Body of pancreas (tissue), 4 donors: ENCODE measurements around the gene TNNC1. TPM values are rescaled to one million over a fixed set of nuclear protein-coding genes. Genes with fewer than 3 reads are reported as not detected.
A peak's percentile ranks its signal among the peaks of the same experiment; 100 is the strongest.

Source experiments
- ATAC-seq: fragments of 150-250 bp; one replicate; pipeline ENCODE4 v1.9.1; 2016
- DNase-seq, 4 donors: peaks; one replicate each; pipeline ENCODE4 v3.0.0-alpha.2; 2019
- H3K27ac ChIP-seq, 4 donors: fragments of 200-600 bp; sonication (generic); 1 replicate in 3 of 4; 2 replicates in 1 of 4; pipeline versions ENCODE4 v1.5.1 to v1.6.1; 2016 to 2019; ENCODE audit warnings: mild to moderate bottlenecking in 1 of 4, mixed read lengths in 1 of 4, moderate library complexity in 1 of 4
- H3K27me3 ChIP-seq, 2 donors: fragments of 200-600 bp; sonication (generic); one replicate each; pipeline ENCODE4 v1.6.0; 2016; ENCODE audit warnings: mild to moderate bottlenecking in 1 of 2
- H3K36me3 ChIP-seq, 2 donors: fragments of 200-600 bp; sonication (generic); replicated peaks in 1 of 2; 2 replicates each; pipeline ENCODE4 v1.5.1; 2016; ENCODE audit warnings: low read depth in 2 of 2; ENCODE audit not compliant: insufficient read depth in 1 of 2
- H3K4me1 ChIP-seq: fragments of 200-600 bp; sonication (generic); one replicate; pipeline ENCODE4 v1.6.0; 2016
- H3K4me3 ChIP-seq, 2 donors: fragments of 200-600 bp; sonication (generic); 1 replicate in 1 of 2; 2 replicates in 1 of 2; pipeline ENCODE4 v1.5.1; 2016 to 2019
- H3K9me3 ChIP-seq, 3 donors: fragments of 200-600 bp; sonication (generic); 1 replicate in 2 of 3; 2 replicates in 1 of 3; pipeline ENCODE4 v1.5.1; 2016
- POLR2A ChIP-seq, 3 donors: fragments of 450-650 bp; IDR thresholded peaks; one replicate each; pipeline ENCODE4 v1.6.1; 2016; ENCODE audit warnings: antibody characterized with exemption in 3 of 3, mild to moderate bottlenecking in 2 of 3
- WGBS, 2 donors: methylation state at CpG; one replicate each; pipeline ENCODE4 v1.1.5; 2017; 5-methylcytosine and 5-hydroxymethylcytosine counted together
- intact Hi-C: fragments of 100-400 bp; cut with DNase I; formaldehyde crosslinking; loops from one replicate; pipeline ENCODE4 v1.15.1; 2023
- total RNA-seq, 2 donors: library from RNA; depleted of rRNA; stranded (reverse); fragments of >200 nt; gene quantifications; one replicate each; pipeline ENCODE4 v1.1.0, GENCODE V29; 2016
- TF ChIP-seq, protein P1 (sequence below), 7 experiments: fragments of 450-650 bp in 4 of 7; fragments of 200-600 bp in 3 of 7; sonication (generic) in 3 of 7; IDR thresholded peaks; one replicate each; pipeline ENCODE4 v1.5.1; 2016 to 2019; ENCODE audit warnings: antibody characterized with exemption in 7 of 7

The TNNC1 gene
- total RNA-seq, 2 donors from 2014 or later = 0.99 to 10.4 TPM

DNA sequence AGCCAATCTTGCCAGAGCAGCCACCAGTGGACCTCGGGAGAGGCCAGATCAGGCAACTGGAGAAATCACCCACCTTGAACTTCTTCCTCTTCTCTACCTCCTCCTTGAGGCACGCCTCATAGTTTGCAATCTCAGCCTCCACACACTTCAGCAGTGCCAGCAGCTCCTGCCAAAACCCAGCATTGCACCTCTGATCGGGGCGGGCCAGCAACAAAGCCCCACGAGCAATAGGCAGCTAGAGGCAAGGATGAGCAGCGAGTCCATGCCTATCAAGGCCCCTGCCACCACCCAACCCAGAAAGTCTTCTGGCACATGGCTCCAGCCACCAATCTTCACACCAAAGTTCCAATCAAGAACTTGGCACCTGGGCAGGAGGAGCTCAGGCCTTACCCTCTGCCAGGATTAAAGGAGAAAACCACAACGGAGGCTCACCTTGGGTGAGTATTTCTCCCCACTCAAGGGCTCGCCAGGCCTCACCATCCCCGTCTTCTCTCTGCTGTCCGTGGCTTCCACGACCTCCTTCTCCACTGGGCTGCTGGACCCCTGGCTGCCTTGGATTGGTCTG is 51.1 kb downstream of the TNNC1 start:
- H3K4me1 ChIP-seq = peaks cover 13% of the 10 kb centered on the region
- DNase-seq = peak in 1 of 4 donors; percentile 7
- H3K27ac ChIP-seq = no peak overlapping the region
- TF ChIP-seq POLR2A (IDR thresholded peaks at IDR 0.05) = no peak
- TF ChIP-seq, protein P1, sequence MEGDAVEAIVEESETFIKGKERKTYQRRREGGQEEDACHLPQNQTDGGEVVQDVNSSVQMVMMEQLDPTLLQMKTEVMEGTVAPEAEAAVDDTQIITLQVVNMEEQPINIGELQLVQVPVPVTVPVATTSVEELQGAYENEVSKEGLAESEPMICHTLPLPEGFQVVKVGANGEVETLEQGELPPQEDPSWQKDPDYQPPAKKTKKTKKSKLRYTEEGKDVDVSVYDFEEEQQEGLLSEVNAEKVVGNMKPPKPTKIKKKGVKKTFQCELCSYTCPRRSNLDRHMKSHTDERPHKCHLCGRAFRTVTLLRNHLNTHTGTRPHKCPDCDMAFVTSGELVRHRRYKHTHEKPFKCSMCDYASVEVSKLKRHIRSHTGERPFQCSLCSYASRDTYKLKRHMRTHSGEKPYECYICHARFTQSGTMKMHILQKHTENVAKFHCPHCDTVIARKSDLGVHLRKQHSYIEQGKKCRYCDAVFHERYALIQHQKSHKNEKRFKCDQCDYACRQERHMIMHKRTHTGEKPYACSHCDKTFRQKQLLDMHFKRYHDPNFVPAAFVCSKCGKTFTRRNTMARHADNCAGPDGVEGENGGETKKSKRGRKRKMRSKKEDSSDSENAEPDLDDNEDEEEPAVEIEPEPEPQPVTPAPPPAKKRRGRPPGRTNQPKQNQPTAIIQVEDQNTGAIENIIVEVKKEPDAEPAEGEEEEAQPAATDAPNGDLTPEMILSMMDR (IDR thresholded peaks at IDR 0.05) = no peak
- intact Hi-C loops = no loop called here
- H3K36me3 ChIP-seq = peaks cover 5 to 29% of the 10 kb centered on the region in 2 donors
- H3K27me3 ChIP-seq = no peaks in the 10 kb centered on the region
- no peak overlapping the region for H3K4me3 ChIP-seq
- ATAC-seq = no peak
- 93 to 97% methylated on average over 8 to 11 of the region's 11 CpGs for WGBS, 2 donors
- H3K9me3 ChIP-seq = no peaks in the 10 kb centered on the region

DNA sequence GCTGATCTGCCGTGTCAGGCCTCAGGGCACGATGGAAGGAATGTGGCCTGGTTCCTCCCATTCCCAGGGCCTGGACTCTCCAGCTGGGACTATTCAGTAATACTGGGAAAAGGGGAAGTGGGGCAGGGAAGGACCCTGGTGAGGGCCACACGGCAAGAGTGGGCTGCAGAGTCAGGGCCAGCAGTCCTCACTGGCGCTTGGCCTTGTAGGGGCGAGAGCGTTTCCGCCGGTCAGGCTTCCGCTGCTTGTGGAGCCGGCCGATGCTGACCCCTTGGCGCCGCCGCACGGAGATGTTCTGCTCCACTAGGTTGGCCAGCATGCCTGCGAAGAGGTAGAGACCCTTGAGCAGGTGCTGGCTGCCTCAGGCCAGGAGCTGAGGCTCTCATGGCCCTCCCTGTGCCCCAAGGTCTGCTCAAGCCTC is 51.7 kb downstream of the TNNC1 start:
- 90 to 95% methylated on average over 9 to 16 of the region's 16 CpGs for WGBS, 2 donors
- no peaks in the 10 kb centered on the region for H3K9me3 ChIP-seq
- no peaks in the 10 kb centered on the region for H3K27me3 ChIP-seq
- no peak overlapping the region for H3K4me3 ChIP-seq
- H3K4me1 ChIP-seq = peaks cover 11% of the 10 kb centered on the region
- no peak for ATAC-seq
- TF ChIP-seq, protein P1 (IDR thresholded peaks at IDR 0.05) = no peak
- no peak for TF ChIP-seq POLR2A (IDR thresholded peaks at IDR 0.05)
- DNase-seq = peak in 1 of 4 donors; percentile 10
- H3K36me3 ChIP-seq = peaks cover 5 to 28% of the 10 kb centered on the region in 2 donors
- intact Hi-C loops = no loop called here
- H3K27ac ChIP-seq = no peak overlapping the region

DNA sequence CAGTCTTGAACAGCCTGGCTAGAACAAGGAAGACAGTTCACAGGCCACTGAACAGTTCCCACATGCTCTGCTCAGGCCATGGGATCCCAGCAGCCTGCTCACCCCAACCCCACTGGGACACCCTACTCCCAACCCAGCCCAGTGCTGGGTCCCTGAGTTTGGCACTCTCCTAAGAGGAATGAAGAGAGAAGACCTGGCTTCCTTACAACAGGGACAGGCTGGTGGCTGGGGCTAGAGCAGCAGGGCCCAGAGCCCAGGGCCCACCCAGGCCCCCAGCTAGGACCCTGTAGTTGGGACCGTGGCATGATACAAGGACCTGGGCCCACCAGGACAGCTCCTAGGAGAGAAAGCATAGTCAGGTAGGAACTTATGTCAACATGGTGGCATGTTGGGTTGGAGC is 52.3 kb downstream of the TNNC1 start:
- no peak for ATAC-seq
- Histone ChIP-seq H3K4me3 (no peak overlapping the region), H3K4me1 (peaks cover 11% of the 10 kb centered on the region), H3K27ac (no peak overlapping the region), H3K27me3 (no peaks in the 10 kb centered on the region), H3K9me3 (no peaks in the 10 kb centered on the region), H3K36me3 (peaks cover 5 to 24% of the 10 kb centered on the region in 2 donors)
- DNase-seq = no peak
- 100% methylated on average over 1 of the region's 1 CpG for WGBS, 2 donors
- intact Hi-C loops = no loop called here
- TF ChIP-seq, protein P1 (IDR thresholded peaks at IDR 0.05) = no peak
- no peak for TF ChIP-seq POLR2A (IDR thresholded peaks at IDR 0.05)

Other genes starting within 250 kb of the TNNC1 start
- under 1 TPM in 1 of 2 donors, not detected in 1; 0.26 TPM for gene TLR9, start 228.4 kb downstream of the TNNC1 start, total RNA-seq
- 10 to 100 TPM; 26.7 to 35.8 TPM for gene TWF2, start 214.9 kb downstream of the TNNC1 start, total RNA-seq
- 10 to 100 TPM in 1 of 2 donors, 1 to 10 TPM in 1; 6.9 to 15.3 TPM for gene PPM1M, start 208.3 kb downstream of the TNNC1 start, total RNA-seq
- 10 to 100 TPM; 19.1 to 21.5 TPM for gene WDR82, start 175.4 kb downstream of the TNNC1 start, total RNA-seq
- gene GLYCTK, start 166.2 kb downstream of the TNNC1 start, total RNA-seq = 10 to 100 TPM in 1 of 2 donors, 1 to 10 TPM in 1; 5.4 to 25.4 TPM
- gene DNAH1, start 137.7 kb downstream of the TNNC1 start, total RNA-seq = 10 to 100 TPM in 1 of 2 donors, 1 to 10 TPM in 1; 6.0 to 14.8 TPM
- gene BAP1, start 44.0 kb downstream of the TNNC1 start, total RNA-seq = 10 to 100 TPM; 40.7 to 49.4 TPM
- 1 to 10 TPM; 4.0 to 4.9 TPM for gene PHF7, start 43.4 kb downstream of the TNNC1 start, total RNA-seq
- gene SEMA3G, start 8.9 kb downstream of the TNNC1 start, total RNA-seq = 10 to 100 TPM in 1 of 2 donors, 1 to 10 TPM in 1; 3.9 to 13.2 TPM
- 100 to 1,000 TPM in 1 of 2 donors, 10 to 100 TPM in 1; 58.9 to 115 TPM for gene NISCH, start 1.6 kb upstream of the TNNC1 start, total RNA-seq
- gene STAB1, start 41.3 kb upstream of the TNNC1 start, total RNA-seq = 10 to 100 TPM; 50.4 to 55.3 TPM
- gene NT5DC2, start 79.8 kb upstream of the TNNC1 start, total RNA-seq = 10 to 100 TPM; 25.4 to 32.4 TPM
- 1 to 10 TPM in 1 of 2 donors, under 1 TPM in 1; 0.78 to 7.3 TPM for gene UQCC5, start 82.6 kb upstream of the TNNC1 start, total RNA-seq
- gene PBRM1, start 231.9 kb upstream of the TNNC1 start, total RNA-seq = 10 to 100 TPM; 62.3 to 72.8 TPM
- gene GNL3, start 232.0 kb upstream of the TNNC1 start, total RNA-seq = 100 to 1,000 TPM in 1 of 2 donors, 10 to 100 TPM in 1; 46.2 to 122 TPM